Right cardiac atrium (tissue), 5 donors: Measurements from ENCODE around the gene CYSTM1. TPM values are rescaled to one million over a fixed set of nuclear protein-coding genes. Genes with fewer than 3 reads are reported as not detected.

Experiments used
- ATAC-seq, 2 donors: fragments of 200-7000 bp; cut with Tn5 transposase; one replicate each; pipeline versions ENCODE4 v1.8.0 to v1.9.1; 2020; ENCODE audit warnings: moderate library complexity in 2 of 2, mild to moderate bottlenecking in 1 of 2
- DNase-seq, 3 donors: peaks; one replicate each; pipeline ENCODE4 v3.0.0-alpha.2; 2020
- H3K27ac ChIP-seq: one replicate; pipeline ENCODE4 v1.5.1; 2013; ENCODE audit warnings: mild to moderate bottlenecking, low read length, control low read depth, moderate library complexity
- H3K27me3 ChIP-seq: one replicate; pipeline ENCODE4 v1.6.1; 2013; ENCODE audit not compliant: control insufficient read depth, insufficient read depth
- H3K4me1 ChIP-seq: one replicate; pipeline ENCODE4 v1.6.1; 2013; ENCODE audit warnings: low read length; ENCODE audit not compliant: control insufficient read depth, insufficient read depth
- H3K4me3 ChIP-seq: one replicate; pipeline ENCODE4 v1.5.1; 2013; ENCODE audit warnings: low read length, control low read depth
- H3K9me3 ChIP-seq: one replicate; pipeline ENCODE4 v1.6.1; 2013; ENCODE audit warnings: low read length; ENCODE audit not compliant: control insufficient read depth
- WGBS: extraction: QIAGEN DNeasy Blood & Tissue Kit; methylation state at CpG from one replicate; pipeline ENCODE4 v1.1.7; 2013; 5-methylcytosine and 5-hydroxymethylcytosine counted together
- intact Hi-C, 4 donors: fragments of 100-400 bp; cut with DNase I; formaldehyde crosslinking; loops; one replicate each; pipeline versions ENCODE4 v1.11.0 to v1.14.0; 2022 to 2023
- polyA plus RNA-seq: library from polyadenylated mRNA; stranded (reverse); fragments of 200-250 nt; gene quantifications from one replicate; pipeline ENCODE4 v1.2.3, GENCODE V29; 2013
- total RNA-seq, 4 donors: library from RNA; stranded (reverse); fragmentation: NEBNext Ultra II Directional; extraction: Animal tissue kit (Norgen Biotek cat#: 25700); gene quantifications; one replicate each; pipeline ENCODE4 v1.2.1, GENCODE V29; 2021
- donor health status: healthy with polysubstance abuse.
- donor health status: DM: no; HTN: yes; CAD: no.
- donor health status: DM: no; HTN: no; CAD: no.
- donor health status: DM: no; HTN: yes; CAD: no; lungs with severe emphysema.
- donor health status: DM: yes; HTN: yes; CAD: no.

CYSTM1 gene
- total and polyA plus RNA-seq, 5 donors: 47.8 to 77.4 (median 53.8) TPM

DNA sequence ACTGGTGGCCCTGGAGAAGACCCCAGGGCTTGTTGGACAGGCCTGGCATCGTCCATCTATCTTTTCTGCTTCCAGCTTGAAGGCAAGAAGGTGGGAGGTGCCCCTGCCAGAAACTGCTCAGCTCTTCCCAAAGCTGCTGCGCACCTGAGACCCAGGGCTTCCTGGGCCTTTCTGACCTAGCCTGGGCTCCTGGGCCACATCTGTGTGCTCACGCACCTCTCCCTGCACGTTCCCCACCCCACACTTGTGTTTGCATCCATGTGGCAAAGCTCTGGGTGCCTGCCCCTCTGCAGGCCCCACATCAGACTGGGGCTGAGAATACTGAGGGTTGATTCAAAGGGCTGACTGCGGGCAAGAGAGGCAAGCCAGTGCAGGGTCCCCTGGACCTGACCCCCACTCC, 64.5 kb downstream of the CYSTM1 start:
- DNase-seq (no peak), ATAC-seq (no peak)
- H3K27ac ChIP-seq: no peak overlapping the region
- H3K9me3 ChIP-seq: no peaks in the 10 kb centered on the region
- peaks cover 26% of the 10 kb centered on the region for H3K4me1 ChIP-seq
- intact Hi-C loops: no loop called here
- 98% methylated on average over 5 of the region's 5 CpGs for WGBS
- no peak overlapping the region for H3K4me3 ChIP-seq
- no peaks in the 10 kb centered on the region for H3K27me3 ChIP-seq

DNA sequence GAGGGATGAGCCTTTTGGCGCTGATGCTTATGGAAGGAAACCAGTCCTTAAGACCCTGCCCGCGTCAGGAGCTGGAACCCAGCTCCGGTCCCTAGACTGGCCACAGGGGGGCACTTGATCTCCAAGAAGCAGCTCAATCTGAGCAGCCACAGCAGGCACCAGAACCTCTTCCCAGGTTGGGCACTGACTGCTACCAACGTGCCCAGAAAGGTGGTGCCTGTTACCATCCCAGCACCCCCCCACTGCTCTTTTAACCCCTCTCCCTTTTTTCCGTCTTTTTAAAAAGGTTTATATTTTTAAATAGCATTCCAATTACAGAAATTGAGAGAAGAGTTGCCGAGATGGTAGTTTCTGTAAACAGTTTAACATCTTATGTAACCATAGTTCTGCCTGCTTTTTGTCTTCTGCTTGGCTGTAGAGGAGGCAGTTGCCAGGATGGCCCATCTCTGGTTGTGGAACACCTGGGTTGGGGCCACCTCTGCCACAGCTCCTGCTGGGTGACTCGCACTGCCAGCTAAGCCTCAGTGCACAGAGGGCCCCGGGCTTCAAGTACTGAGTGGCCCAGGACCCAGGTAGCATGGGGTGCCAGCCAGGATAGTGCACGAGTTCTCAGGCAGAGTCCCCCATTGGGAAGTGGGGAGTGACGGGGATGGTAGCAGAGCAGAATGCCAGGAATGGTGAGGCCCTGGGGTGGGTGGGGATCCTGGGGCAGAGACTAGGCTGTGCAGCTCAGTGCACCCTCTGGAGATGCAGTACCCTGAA, 65.1 kb downstream of the CYSTM1 start:
- ATAC-seq (peak; percentile 36 to 44), DNase-seq (peak; percentile 59 to 84 (median 80))
- WGBS: 46% methylated on average over 11 of the region's 11 CpGs
- peaks cover 26% of the 10 kb centered on the region for H3K4me1 ChIP-seq
- no peak overlapping the region for H3K27ac ChIP-seq
- H3K9me3 ChIP-seq: no peaks in the 10 kb centered on the region
- intact Hi-C loops: loop anchor here in 3 of 4 donors (5.0 kb wide), 3 partner anchors 63 to 112 kb away; partner anchors contain the start of genes HBEGF (in 2 of the 3) and CYSTM1 (in 1 of the 3)
- no peak overlapping the region for H3K4me3 ChIP-seq
- H3K27me3 ChIP-seq: no peaks in the 10 kb centered on the region

GRCh38 chr5:140240987-140241706, 66.2 kb downstream of the CYSTM1 start:
- Histone ChIP-seq H3K4me1 (peaks cover 26% of the 10 kb centered on the region), H3K27me3 (no peaks in the 10 kb centered on the region), H3K4me3 (no peak overlapping the region), H3K9me3 (no peaks in the 10 kb centered on the region), H3K27ac (peak overlapping the region; percentile 91)
- ATAC-seq (peak; percentile 80 to 85), DNase-seq (peak; percentile 93 to 96 (median 95))
- WGBS: 26% methylated on average over 9 of the region's 9 CpGs
- intact Hi-C loops: loop anchor here in 3 of 4 donors (5.0 kb wide), 3 partner anchors 64 to 111 kb away; partner anchors contain the start of genes HBEGF (in 2 of the 3) and CYSTM1 (in 1 of the 3)

- no peak for ATAC-seq
- no peaks in the 10 kb centered on the region for H3K9me3 ChIP-seq
- H3K27me3 ChIP-seq: no peaks in the 10 kb centered on the region
- peaks cover 25% of the 10 kb centered on the region for H3K4me1 ChIP-seq
- H3K27ac ChIP-seq: peak overlapping the region; percentile 91
- WGBS: 60% methylated on average over 5 of the region's 5 CpGs
- no peak overlapping the region for H3K4me3 ChIP-seq
- no peak for DNase-seq
- intact Hi-C loops: loop anchor here in 3 of 4 donors (5.0 kb wide), 3 partner anchors 65 to 110 kb away; partner anchors contain the start of genes HBEGF (in 2 of the 3) and CYSTM1 (in 1 of the 3)
These were observed 67.1 kb downstream of the CYSTM1 start for GRCh38 chr5:140242099-140242498.

DNA sequence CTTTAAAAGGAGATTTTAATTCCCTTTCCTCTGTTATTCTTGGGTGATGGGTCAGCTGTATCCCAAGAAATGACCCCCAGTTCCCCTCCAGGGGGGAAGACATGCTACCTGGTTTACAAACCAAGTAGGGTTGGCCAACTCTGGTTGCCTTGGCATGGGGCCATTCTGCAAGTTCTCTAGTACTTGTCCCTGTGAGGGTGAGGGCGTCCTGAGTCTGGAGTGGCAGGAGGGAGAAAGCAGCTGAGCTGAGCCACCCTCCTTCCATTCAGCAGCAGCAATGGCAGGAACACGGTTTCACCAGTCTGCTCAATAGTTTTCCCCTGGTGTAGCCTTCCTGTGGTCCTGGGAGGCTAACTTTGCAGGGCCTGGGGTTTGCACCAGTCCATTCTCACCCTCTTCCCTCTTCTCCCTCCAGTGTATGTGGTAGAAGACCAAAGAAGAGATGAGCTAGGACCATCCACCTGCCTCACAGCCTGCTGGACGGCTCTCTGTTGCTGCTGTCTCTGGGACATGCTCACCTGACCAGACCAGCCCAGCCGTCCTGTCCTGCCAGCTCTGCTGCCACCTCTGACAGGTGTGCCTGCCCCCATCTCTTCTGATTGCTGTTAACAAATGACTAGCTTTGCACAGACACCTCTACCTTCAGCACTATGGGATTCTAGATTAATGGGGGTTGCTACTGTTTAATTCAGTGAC, 68.0 kb downstream of the CYSTM1 start:
- peak; percentile 35 to 70 (median 65) for DNase-seq
- H3K4me3 ChIP-seq: no peak overlapping the region
- peaks cover 22% of the 10 kb centered on the region for H3K4me1 ChIP-seq
- no peak for ATAC-seq
- intact Hi-C loops: loop anchor here in 3 of 4 donors (5.0 kb wide), 3 partner anchors 66 to 109 kb away; partner anchors contain the start of genes HBEGF (in 2 of the 3) and CYSTM1 (in 1 of the 3)
- H3K9me3 ChIP-seq: no peaks in the 10 kb centered on the region
- peak overlapping the region; percentile 32 for H3K27ac ChIP-seq
- H3K27me3 ChIP-seq: no peaks in the 10 kb centered on the region
- 66% methylated on average over 4 of the region's 4 CpGs for WGBS

DNA sequence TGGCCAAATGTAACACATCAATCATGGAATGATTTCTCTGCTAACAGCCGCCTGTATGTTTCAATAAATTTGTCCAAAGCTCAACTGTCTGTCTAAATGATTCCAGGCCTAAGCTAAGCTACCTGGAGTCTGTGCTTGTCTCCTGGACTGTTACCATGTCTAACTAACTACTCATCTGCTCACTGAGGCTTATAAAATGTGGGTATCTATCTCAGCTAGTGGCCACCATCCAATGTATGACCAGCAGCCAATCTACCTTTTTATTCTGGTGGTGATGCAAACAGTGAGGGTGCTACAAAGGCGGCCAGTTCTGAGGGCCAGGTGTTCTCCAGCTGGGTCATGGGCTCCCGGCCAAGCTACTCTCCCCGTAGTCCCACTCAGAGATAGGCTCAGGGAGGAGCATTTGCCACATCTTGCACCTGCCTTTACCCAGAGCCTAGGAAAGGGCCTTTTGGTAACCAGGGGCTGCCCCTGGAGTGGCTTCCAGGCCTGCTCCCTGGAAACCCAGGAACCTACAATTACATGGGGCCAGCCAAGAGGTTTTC, 68.8 kb downstream of the CYSTM1 start:
- Histone ChIP-seq H3K27ac (no peak overlapping the region), H3K4me1 (peaks cover 22% of the 10 kb centered on the region), H3K4me3 (no peak overlapping the region), H3K27me3 (no peaks in the 10 kb centered on the region), H3K9me3 (no peaks in the 10 kb centered on the region)
- intact Hi-C loops: loop anchor here (2.0 to 5.0 kb wide), 4 partner anchors 66 to 109 kb away; partner anchors contain the start of genes HBEGF (in 2 of the 4) and CYSTM1 (in 1 of the 4)
- DNase-seq: no peak
- ATAC-seq: no peak
- 65% methylated on average over 4 of the region's 4 CpGs for WGBS

DNA sequence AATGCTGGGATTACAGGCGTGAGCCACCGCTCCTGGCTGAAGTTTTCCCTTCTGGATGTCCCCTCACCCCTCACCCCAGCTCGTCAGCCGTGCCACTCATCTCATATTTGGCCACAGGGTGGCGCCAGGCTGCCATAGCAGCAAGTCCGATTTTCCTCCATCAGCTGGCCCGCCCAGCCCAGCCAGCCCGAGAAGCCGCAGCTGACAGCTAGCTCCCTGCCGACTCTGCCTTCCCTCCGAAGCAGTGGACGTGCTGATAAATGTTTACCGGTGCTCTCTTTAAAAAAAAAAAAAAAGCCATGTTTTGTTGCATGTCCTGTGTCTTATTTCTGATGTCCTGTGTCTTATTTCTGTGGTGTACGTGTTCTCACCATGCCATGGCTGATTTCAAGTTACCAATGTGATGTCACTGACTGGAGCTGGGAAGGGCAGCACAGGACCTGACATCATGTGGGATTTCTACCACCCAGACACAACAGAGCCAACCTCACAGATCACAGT, 69.6 kb downstream of the CYSTM1 start:
- H3K9me3 ChIP-seq: no peaks in the 10 kb centered on the region
- no peaks in the 10 kb centered on the region for H3K27me3 ChIP-seq
- ATAC-seq (peak; percentile 49 to 60), DNase-seq (peak; percentile 93 to 97 (median 96))
- intact Hi-C loops: loop anchor here (2.0 to 5.0 kb wide), 4 partner anchors 67 to 108 kb away; partner anchors contain the start of genes HBEGF (in 2 of the 4) and CYSTM1 (in 1 of the 4)
- no peak overlapping the region for H3K4me3 ChIP-seq
- peak overlapping the region; percentile 18 for H3K27ac ChIP-seq
- H3K4me1 ChIP-seq: peaks cover 22% of the 10 kb centered on the region
- WGBS: 9% methylated on average over 14 of the region's 14 CpGs

- ATAC-seq (no peak), DNase-seq (no peak)
- Histone ChIP-seq H3K27ac (no peak overlapping the region), H3K4me1 (peaks cover 22% of the 10 kb centered on the region), H3K9me3 (no peaks in the 10 kb centered on the region), H3K4me3 (no peak overlapping the region), H3K27me3 (no peaks in the 10 kb centered on the region)
- WGBS: 67% methylated on average over 5 of the region's 5 CpGs
- intact Hi-C loops: loop anchor here in 1 of 4 donors (2.0 kb wide), 1 partner anchor 105 kb away; no protein-coding TSS in a partner anchor
These were observed 70.4 kb downstream of the CYSTM1 start for GRCh38 chr5:140245341-140245740.

DNA sequence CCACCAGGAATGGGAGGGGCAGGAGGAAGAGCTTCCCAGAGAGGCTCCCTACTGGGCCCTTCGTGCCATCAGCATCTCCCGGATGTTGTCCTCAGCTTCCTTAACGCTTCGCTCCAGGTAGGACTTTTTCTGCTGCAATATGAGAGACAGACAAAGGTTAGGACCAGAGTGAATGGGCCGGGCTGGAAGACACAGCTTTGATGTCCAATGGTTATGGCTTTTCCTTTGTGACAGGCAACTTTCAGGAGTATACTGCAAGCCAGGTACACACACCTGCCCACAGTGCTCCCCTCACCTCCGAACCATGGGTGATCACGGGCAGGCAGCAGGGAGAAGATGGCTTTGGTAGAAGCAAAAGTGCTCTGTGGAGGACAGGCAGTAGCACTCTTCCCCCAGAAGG, 70.9 kb downstream of the CYSTM1 start:
- no peak for DNase-seq
- 71% methylated on average over 7 of the region's 7 CpGs for WGBS
- intact Hi-C loops: loop anchor here in 1 of 4 donors (2.0 kb wide), 1 partner anchor 105 kb away; no protein-coding TSS in a partner anchor
- no peak for ATAC-seq
- Histone ChIP-seq H3K27me3 (no peaks in the 10 kb centered on the region), H3K9me3 (no peaks in the 10 kb centered on the region), H3K4me1 (peaks cover 18% of the 10 kb centered on the region), H3K27ac (peak overlapping the region; percentile 10), H3K4me3 (no peak overlapping the region)
